Common myeloid progenitor, CD34-positive (primary cell): ENCODE results near the gene LRRTM2.

ENCODE experiments used
- CTCF ChIA-PET: fragments of 350-600 bp; sonication (Branson Sonifier 250); formaldehyde crosslinking; loops from one replicate; lab custom pipeline; 2021; ENCODE audit warnings: antibody characterized with exemption; lab: Charles Lee
- POLR2A ChIA-PET: fragments of 350-600 bp; sonication (Branson Sonifier 250); formaldehyde crosslinking; loops from one replicate; lab custom pipeline; 2021; ENCODE audit warnings: antibody characterized with exemption; lab: Charles Lee
- DNase-seq, 3 donors: peaks; one replicate each; pipeline versions ENCODE4 v3.0.0 to v3.0.0-alpha.2; 2013
- H3K27ac ChIP-seq, 2 experiments: 1 replicate in 1 of 2; 2 replicates in 1 of 2; pipeline ENCODE4 v1.7.0; 2013; ENCODE audit warnings: inconsistent platforms in 2 of 2, low read length in 2 of 2, mild to moderate bottlenecking in 2 of 2, low read depth in 1 of 2, moderate library complexity in 1 of 2; ENCODE audit not compliant: severe bottlenecking in 2 of 2, insufficient read depth in 1 of 2, poor library complexity in 1 of 2
- H3K27me3 ChIP-seq, 5 experiments: replicated peaks in 2 of 5; 1 replicate in 3 of 5; 2 replicates in 2 of 5; pipeline versions ENCODE4 v1.6.1 to v1.7.0; 2013; ENCODE audit warnings: low read length in 4 of 5, mild to moderate bottlenecking in 2 of 5, moderate library complexity in 2 of 5, inconsistent platforms in 1 of 5; ENCODE audit not compliant: insufficient read depth in 5 of 5, control insufficient read depth in 4 of 5
- H3K36me3 ChIP-seq, 4 experiments: 1 replicate in 2 of 4; 2 replicates in 2 of 4; pipeline versions ENCODE4 v1.6.1 to v1.7.0; 2013; ENCODE audit warnings: low read length in 3 of 4, control low read depth in 1 of 4, mild to moderate bottlenecking in 1 of 4; ENCODE audit not compliant: control insufficient read depth in 4 of 4, insufficient read depth in 4 of 4
- H3K4me1 ChIP-seq, 4 experiments: 1 replicate in 3 of 4; 2 replicates in 1 of 4; pipeline versions ENCODE4 v1.6.1 to v1.7.1; 2013; ENCODE audit warnings: low read length in 3 of 4, mild to moderate bottlenecking in 3 of 4, control low read depth in 1 of 4, inconsistent platforms in 1 of 4, moderate library complexity in 1 of 4; ENCODE audit not compliant: control insufficient read depth in 4 of 4, insufficient read depth in 4 of 4; ENCODE audit errors: control extremely low read depth in 1 of 4
- H3K4me3 ChIP-seq, 7 experiments: 1 replicate in 4 of 7; 2 replicates in 3 of 7; pipeline versions ENCODE4 v1.5.1 to v1.7.0; 2013; ENCODE audit warnings: mild to moderate bottlenecking in 7 of 7, low read length in 6 of 7, moderate library complexity in 6 of 7, inconsistent platforms in 2 of 7, low read depth in 2 of 7, control low read depth in 1 of 7; ENCODE audit not compliant: insufficient read depth in 4 of 7, control insufficient read depth in 1 of 7; ENCODE audit errors: extremely low read depth in 1 of 7
- H3K9me3 ChIP-seq, 5 experiments: 1 replicate in 4 of 5; 2 replicates in 1 of 5; pipeline versions ENCODE4 v1.6.1 to v1.7.1; 2013; ENCODE audit warnings: low read length in 4 of 5, mild to moderate bottlenecking in 2 of 5, inconsistent platforms in 1 of 5, low read depth in 1 of 5, moderate library complexity in 1 of 5; ENCODE audit not compliant: control insufficient read depth in 4 of 5, insufficient read depth in 2 of 5; ENCODE audit errors: control extremely low read depth in 1 of 5
- WGBS: methylation state at CpG from one replicate; pipeline ENCODE4 v1.1.5; 2013; ENCODE audit not compliant: insufficient coverage; 5-methylcytosine and 5-hydroxymethylcytosine counted together

Gene LRRTM2

GRCh38 chr5:138873466-138874221 is 1.5 kb downstream of the LRRTM2 start:
- WGBS = 98% methylated on average over 16 of the region's 17 CpGs
- H3K4me1 ChIP-seq = peaks cover 0 to 9% (median 6%) of the 10 kb centered on the region in 4 experiments
- no peak overlapping the region for H3K27ac ChIP-seq
- CTCF ChIA-PET = interaction anchor here (0.5 to 1.6 kb wide), 6 partner anchors 9 to 294 kb away, joined by 3 to 4 read pairs (median 4); no protein-coding TSS in a partner anchor
- peaks cover 0 to 2% (median 0%) of the 10 kb centered on the region in 4 experiments for H3K36me3 ChIP-seq
- DNase-seq = no peak
- H3K9me3 ChIP-seq = peaks cover 0 to 4% (median 2%) of the 10 kb centered on the region in 5 experiments
- no peaks in the 10 kb centered on the region for H3K27me3 ChIP-seq
- POLR2A ChIA-PET = no interaction called here
- H3K4me3 ChIP-seq = no peak overlapping the region

DNA sequence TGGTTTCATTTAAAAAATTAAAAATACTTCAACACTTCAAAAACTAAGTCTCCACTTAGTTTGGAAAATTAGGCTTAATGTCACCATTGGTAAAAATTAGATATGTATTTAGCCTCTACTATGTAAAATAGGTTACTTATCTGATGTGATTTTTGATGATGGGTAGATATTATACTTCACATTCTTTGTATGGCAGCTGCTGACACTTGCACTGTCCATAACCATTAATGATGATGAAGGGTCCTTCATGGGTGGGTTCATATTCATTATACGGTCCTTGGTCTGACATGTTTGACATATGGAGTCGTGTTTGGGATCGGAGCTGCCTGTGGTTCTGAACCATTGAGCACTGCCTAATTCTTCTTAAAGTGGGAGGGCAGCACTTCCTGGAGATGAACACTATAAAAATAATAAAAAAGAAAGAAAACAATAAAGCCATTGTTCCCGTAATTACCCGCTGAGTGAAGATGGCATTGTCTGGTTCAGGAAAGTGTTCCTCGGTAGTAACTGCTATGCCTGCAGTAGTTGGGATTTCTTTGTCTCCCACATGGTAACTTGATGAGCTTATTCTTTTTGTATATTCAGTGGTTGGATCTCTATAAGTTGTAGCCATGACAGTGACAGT is 2.2 kb downstream of the LRRTM2 start:
- Histone ChIP-seq H3K4me3 (no peak overlapping the region), H3K27ac (no peak overlapping the region), H3K36me3 (peaks cover 0 to 2% (median 0%) of the 10 kb centered on the region in 4 experiments), H3K27me3 (no peaks in the 10 kb centered on the region), H3K9me3 (peaks cover 0 to 4% (median 2%) of the 10 kb centered on the region in 5 experiments), H3K4me1 (peaks cover 0 to 9% (median 6%) of the 10 kb centered on the region in 4 experiments)
- 100% methylated on average over 4 of the region's 6 CpGs for WGBS
- DNase-seq = no peak
- ChIA-PET CTCF (interaction anchor here (1.0 to 1.3 kb wide), 3 partner anchors 8 to 294 kb away, joined by 3 to 4 read pairs (median 3); no protein-coding TSS in a partner anchor), POLR2A (no interaction called here)

- POLR2A ChIA-PET = no interaction called here
- CTCF ChIA-PET = no interaction called here
- H3K36me3 ChIP-seq = peaks cover 0 to 2% (median 0%) of the 10 kb centered on the region in 4 experiments
These were observed 4.5 kb downstream of the LRRTM2 start for GRCh38 chr5:138870611-138871010.

DNA sequence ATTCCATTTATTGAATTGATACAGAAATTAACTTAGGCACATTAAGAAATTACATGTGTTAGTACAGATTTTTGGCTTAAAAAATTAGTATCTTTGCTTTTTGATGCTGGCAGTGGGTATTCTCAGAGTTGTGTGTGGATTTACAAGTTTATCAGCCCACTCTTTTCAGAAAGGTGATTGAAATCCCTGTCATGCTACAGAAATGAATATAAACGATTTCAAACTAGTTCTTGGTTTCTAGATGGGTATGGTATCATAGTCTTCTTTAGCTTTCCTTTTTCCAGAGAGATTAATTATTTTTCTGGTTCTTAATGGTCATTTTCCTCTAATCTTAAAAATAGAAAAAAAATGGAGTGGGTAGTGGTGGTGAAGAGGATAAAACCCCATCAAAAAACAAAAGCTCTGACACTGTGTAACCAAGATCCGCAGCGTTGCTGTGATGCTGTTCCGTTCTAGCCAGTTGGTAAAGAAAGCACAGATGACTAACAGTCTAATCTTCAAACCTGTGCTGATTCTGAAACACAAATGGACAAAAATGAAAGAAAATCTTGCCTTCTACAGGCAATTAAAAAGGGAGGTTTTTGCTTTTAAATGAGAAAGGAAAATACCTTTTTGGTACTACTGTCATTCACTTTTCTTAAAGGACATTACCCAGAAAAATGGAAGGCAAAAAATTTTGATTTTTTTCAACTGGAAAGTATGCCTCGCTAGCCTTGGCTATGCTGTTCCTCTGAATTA is 5.2 kb downstream of the LRRTM2 start:
- ChIA-PET POLR2A (interaction anchor here (0.6 kb wide), 1 partner anchor 90 kb away, joined by 4 read pairs; no protein-coding TSS in a partner anchor), CTCF (no interaction called here)
- no peaks in the 10 kb centered on the region for H3K9me3 ChIP-seq
- peaks cover 0 to 2% (median 0%) of the 10 kb centered on the region in 4 experiments for H3K36me3 ChIP-seq
- peaks cover 0 to 9% (median 6%) of the 10 kb centered on the region in 4 experiments for H3K4me1 ChIP-seq
- no peak overlapping the region for H3K27ac ChIP-seq
- no peak overlapping the region for H3K4me3 ChIP-seq
- no peaks in the 10 kb centered on the region for H3K27me3 ChIP-seq
- no peak for DNase-seq
- WGBS = 89% methylated on average over 4 of the region's 5 CpGs

More at GRCh38 chr5:138870611-138871010, 4.5 kb downstream of the LRRTM2 start:
- Histone ChIP-seq H3K9me3 (no peaks in the 10 kb centered on the region), H3K4me3 (no peak overlapping the region), H3K27ac (no peak overlapping the region), H3K27me3 (no peaks in the 10 kb centered on the region), H3K4me1 (peaks cover 0 to 9% (median 6%) of the 10 kb centered on the region in 4 experiments)
- WGBS = 71% methylated on average over 1 of the region's 3 CpGs
- no peak for DNase-seq

DNA sequence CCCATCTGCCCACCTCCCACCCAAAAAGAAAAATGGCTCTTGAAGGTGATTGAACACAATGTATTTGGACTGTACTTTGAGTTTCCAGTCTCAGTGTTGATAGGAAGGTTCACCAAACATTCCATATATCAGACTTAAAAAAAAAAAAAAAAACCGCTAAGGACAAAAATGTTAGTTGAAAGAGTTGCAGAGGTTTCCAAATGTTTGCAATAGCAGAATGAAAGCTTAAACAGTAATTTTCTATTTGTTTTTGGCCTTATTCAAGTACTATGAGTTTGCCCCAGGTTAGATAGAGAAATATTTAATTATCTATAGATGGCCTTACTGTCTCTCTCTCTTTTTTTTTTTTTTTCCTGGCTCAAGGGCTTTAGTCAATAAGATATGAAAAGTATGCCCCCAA is 6.1 kb downstream of the LRRTM2 start:
- Histone ChIP-seq H3K9me3 (peaks cover 0 to 1% (median 0%) of the 10 kb centered on the region in 5 experiments), H3K4me1 (peaks cover 0 to 9% (median 6%) of the 10 kb centered on the region in 4 experiments), H3K27me3 (no peaks in the 10 kb centered on the region), H3K36me3 (peaks cover 0 to 2% (median under 1%) of the 10 kb centered on the region in 4 experiments), H3K27ac (no peak overlapping the region), H3K4me3 (no peak overlapping the region)
- WGBS = no CpG with 5 or more reads among the region's 1 CpG
- DNase-seq = no peak
- ChIA-PET POLR2A (interaction anchor here (0.6 kb wide), 1 partner anchor 89 kb away, joined by 4 read pairs; no protein-coding TSS in a partner anchor), CTCF (interaction anchor here (0.6 to 1.4 kb wide), 2 partner anchors 11 to 517 kb away, joined by 3 read pairs; no protein-coding TSS in a partner anchor)

- WGBS = 100% methylated on average over 1 of the region's 1 CpG
- Histone ChIP-seq H3K27ac (no peak overlapping the region), H3K9me3 (peaks cover 3 to 16% (median 4%) of the 10 kb centered on the region in 5 experiments), H3K27me3 (no peaks in the 10 kb centered on the region), H3K4me1 (peaks cover 0 to 7% (median 6%) of the 10 kb centered on the region in 4 experiments), H3K36me3 (peaks cover 3 to 15% (median 4%) of the 10 kb centered on the region in 4 experiments), H3K4me3 (no peak overlapping the region)
- POLR2A ChIA-PET = interaction anchor here (1.3 kb wide), 1 partner anchor 9 kb away, joined by 3 read pairs; no protein-coding TSS in a partner anchor
- CTCF ChIA-PET = interaction anchor here (1.0 to 1.3 kb wide), 2 partner anchors 43 to 273 kb away, joined by 4 read pairs; no protein-coding TSS in a partner anchor
- no peak for DNase-seq
These were observed 8.1 kb downstream of the LRRTM2 start for GRCh38 chr5:138867011-138867410.
